Pons (tissue), 1 donor: Measurements from ENCODE around the gene ARHGDIA.
A peak's percentile ranks its signal among the peaks of the same experiment; 100 is the strongest.

Experiments
- DNase-seq: peaks from one replicate; pipeline ENCODE4 v3.0.0-alpha.2; 2016; ENCODE audit warnings: low spot score

ARHGDIA gene

DNA sequence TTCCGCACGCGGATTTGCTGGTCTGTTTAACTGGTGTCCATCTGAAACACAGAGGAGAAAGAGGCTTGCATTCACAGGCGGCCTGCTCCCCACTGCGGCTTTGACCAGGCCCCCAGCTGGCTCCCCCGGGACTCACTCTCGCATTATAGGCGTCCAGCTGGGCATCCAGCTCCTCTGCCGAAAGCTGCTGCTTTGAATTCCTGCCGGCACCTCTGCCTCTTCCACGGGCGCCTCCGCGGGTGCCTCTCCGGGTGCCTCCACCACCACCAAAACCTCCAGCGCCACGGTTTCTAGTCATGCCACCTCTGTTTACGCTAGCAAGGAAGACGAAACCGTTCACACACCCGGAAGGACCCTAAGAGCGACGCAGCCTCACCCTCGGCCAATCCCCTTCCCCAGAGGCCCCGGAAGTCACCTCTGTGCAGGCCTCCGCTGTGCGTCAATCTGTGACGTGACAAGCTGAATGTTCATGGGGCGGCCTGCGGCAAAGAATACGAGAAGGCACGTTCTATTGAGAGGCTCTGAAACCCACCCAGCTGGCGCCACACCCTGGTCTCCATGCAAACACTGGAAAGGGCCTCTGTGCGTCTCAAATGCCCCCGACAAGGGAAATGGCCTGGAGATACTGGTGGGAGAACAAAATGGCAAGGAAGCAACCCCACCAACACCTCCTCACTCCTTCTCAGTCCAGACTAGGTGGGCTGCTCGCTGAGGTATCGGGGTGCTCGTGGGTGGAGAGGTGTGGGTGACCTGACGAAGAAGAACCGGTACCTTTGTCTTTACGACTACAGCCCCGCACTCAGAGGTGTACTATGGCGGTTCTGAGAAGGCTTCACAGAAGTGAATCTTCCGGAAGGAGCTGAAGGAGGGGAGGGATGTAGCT, 17.2 kb upstream of the ARHGDIA start:
- DNase-seq, result no peak

DNA sequence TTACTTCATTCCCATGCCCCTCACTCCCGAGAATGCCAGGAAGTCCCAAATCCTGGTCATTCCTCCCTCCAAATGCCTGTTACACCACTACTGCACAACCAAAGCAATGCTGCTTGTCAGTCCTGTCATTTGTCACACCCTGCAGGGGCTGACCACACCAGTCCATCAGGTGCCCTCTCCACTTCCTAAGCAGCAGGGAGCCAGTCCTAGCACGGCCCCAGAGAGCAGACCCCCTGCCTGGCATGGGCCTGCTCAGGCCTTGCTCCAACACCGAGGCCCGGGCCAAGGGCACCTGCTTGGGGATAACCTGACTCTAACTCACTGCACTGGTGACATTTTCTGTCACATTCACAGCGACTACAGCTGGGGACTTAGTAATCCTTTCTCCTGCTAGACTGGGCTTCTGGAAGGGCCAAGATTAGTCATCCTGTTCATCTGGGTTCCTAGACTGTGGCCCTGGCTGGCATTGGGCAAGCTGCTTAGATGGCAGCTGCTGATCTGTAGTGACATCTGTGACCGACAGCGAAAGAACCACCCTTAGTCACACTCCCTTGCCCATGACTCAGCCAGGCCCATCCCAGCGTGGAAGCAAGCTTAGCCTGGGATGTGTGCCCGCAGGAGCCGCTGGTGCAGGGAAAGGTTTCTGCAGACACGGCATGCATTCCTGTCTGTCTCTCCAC, 14.9 kb upstream of the ARHGDIA start:
- no peak for DNase-seq

DNA sequence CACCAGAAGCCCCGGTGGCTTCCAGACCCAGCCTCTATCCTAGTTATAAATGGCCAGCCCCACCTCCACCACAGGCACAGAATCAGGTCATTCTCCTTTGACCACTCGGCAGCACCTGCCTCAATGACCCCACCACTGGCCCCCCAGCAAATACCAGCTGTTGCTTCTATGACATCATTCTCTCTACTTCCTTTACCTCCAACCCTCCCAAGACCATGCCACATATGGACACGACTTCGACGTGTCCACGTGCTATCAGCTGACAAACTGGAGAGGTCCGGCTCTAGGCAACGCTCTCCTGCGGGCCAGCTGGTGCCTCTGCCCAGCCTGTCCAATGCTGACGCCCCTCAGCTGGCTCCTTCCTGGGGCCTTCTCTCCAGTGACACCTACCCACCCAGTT, 14.3 kb upstream of the ARHGDIA start:
- DNase-seq, result no peak

DNA sequence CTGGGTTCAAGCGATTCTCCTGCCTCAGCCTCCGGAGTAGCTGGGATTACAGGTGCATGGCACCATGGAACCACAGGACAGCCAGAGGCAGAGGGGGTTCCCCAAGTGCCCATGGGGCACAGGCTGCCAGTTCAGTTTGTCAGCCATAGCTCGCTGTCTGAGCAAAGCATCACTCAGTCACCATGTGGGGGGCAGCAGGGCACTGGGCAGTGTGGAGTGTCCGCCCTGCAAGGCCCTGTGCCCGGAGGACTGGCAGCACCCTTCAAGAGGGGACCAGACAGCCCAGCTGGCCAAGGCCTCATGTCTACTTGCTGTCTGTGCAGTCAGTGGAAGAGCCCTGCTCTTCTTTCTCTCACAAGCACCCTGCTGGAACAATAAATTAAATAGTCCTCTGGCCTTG, 13.8 kb upstream of the ARHGDIA start:
- DNase-seq, result no peak

DNA sequence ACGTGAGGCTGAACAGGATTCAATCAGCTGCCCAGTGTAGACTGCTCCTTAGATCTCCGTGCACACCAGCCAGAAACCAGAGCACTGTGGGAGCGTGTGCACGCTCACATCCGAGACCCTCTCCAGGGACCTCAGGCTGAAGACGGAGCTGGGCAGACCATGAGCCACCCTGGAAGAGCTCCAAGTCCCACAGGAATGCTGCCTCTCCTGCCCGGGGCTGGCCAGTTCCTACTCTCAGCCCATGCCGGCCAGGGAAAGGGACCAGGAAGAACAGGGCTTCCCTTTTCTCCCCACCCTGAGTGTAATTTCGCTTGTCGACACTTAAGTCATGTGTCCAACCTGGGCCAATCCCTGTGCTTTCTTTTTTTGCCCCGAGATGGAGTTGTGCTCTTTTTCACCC, 13.4 kb upstream of the ARHGDIA start:
- no peak for DNase-seq

DNA sequence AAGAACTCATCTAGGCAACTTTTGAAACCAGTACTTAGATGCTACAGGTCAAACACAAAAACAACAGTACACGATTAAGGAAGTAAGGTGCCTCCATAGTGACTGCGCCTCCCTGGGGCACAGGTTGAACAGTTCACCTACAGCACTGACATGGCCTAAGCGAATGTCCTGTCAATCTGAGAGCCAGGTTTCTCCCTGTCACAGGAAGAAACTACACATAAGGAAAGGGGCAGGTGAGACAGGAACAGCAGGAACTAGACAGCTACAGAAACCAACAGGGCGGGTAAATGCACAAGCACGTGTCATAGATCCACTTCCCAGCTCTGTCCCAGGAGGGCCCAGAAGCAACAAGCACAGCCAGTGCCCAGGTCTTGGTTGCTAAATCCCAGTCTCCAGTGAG, 8.0 kb upstream of the ARHGDIA start:
- DNase-seq, result no peak

DNA sequence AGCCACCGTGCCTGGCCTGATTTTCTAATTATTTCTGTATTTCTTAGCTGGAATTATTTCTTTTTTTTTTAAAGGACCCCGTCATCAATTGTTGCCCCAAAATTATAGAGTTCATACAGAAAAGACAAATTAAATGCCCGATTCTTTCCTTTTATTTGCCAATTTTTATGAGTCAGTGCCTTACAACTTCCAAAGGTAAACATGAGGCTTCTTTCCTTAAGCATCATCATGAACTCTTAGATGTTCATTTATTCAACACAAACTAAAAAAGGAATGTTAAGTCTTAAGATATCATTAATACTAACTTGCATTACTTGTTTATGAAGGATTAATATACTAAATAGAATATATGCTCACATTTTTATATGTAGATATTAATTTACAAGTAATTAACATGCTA, 7.2 kb upstream of the ARHGDIA start:
- DNase-seq, result no peak

DNA sequence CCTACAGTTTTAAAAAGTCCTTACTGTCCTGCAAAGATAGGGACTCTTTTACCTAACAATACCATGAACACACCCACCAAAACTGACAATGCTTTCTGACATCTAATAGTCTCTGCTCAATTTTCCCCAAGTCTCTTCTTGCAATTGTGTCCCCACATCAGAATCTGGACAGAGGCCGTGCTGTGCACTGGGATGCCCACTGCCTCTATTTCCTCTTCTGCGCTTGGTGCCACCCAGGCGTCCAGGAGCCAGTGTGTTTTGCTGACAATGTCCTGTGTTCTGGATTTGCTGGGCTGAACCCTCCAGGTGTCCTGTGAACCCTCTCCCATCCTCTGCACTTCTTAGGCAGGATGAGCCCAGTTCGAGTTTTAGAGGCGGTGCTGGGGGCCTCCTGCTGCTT, 6.4 kb upstream of the ARHGDIA start:
- no peak for DNase-seq

DNA sequence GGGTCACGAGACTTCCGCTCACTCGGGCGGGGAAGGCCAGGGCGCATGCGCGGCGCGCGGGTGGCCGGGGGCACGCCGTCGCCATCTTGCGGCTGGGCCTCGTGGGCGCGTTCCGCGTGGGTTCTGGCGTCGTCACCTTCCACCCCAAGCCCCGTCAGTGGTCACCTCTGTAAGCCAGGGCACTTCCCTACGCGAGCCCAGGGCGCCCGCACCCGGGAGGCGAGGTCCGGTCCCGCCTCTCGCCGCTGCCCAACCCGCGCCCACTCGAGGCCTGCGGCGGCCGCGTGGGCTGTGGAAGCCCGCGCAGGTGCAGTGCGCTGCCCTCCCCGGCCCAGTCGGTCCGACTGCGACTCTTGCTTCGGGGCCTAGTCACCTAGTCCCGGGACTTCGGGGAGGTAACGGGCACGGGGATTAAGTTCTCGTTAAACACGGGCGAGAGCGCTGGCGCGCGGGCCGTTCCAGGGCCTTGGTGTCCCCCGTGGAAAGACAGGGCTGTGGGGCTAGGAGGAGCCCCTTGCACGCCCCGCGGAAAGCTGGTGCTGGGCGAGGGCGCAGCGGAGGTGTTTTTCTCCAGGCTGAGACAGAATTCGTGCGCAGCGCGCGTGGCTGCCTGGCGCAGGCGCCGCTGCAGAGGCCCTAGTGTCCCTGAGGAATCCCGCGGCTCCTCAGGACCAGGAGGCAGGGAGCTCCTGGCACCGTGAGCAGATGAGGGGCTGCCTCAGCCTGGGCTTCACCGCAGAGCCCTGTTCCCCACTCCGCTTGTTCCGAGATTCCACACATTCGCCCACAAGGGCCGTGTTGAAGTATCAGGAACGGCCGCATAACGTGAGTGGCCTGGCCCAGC, 472 bp upstream of the ARHGDIA start:
- peak; percentile 74 for DNase-seq

DNA sequence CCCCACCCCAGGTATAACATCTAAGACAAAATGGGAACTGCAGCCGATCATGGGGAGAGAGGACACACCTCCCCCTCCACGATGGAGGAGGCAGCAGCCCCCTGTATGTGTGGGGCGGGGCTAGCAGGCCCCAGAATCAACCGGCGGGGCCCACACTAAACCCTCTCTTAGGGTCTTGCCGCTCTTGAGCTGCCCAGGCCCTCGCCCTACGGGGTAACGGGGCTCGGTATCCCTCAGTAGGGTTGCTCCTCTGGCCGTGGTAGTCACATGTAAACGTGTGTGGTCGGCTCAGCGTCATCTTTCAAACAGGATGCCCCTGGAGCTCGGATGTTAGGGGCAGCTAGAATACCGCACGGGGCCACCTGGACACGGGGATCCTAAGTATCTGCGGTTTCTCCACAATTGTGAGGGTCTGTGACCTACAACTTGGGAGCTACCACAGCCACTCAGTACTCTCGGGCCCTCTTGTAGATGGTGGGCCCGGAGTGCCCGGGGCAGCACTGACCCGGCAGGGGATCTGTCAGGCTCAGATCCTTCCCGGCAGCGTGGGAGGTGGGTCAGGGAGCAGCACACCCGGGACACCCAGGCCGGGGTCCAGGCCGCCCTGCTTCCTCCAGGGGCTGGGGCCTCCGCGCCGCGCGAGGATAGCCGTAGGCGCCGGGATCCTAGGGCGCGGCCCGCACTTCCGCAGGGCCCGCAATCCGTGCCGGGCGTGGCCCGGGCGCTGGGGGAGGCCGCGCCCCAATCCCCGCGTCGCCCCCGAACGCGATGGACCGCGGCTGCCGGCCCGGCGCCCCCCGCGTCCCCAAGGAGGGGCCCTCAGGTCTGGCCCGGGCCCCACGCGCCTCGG, 781 bp downstream of the ARHGDIA start:
- DNase-seq, result no peak

DNA sequence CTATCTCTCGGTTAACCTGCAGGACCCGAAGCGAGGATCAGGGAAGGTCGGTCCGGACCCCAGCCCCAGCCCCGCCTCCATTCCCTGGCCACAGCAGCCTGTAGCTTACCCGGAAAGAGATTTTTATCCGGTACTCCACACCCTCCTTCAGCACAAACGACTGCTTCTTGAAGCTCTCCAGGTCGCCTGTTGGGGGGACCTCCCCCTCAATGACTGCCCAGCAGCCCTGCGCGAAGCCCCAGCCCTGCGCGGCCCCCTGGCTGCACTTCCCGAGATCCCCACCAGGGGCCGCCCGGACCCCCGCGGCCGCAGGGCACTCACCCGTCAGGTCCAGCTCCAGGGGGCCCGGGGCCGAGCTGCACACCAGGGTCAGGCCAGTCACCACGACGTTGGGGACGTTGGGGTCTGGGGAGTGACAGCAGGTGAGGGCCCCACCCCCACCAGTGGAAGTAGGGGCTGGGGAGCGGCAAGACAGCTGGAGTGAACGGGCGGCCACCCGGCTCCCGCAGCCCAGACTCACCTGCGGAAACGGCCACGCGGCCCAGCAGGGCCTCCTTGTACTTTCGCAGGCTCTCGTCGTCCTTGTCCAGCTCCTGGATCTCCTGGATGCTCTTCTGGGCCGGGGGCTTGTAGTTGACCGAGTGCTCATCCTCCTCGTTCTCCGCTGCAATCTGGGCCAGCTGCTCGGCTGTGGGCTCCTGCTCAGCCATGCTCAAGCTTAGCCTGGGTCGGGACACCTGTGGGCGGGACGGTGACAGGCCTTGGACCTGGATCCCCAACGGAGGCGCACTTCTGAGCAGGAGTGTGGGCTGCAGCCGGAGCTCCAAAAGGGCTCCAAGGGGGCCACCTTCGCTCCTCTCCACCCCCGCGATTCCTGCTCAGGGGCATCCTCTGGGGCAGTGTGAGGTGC, 1.7 kb downstream of the ARHGDIA start:
- no peak for DNase-seq

DNA sequence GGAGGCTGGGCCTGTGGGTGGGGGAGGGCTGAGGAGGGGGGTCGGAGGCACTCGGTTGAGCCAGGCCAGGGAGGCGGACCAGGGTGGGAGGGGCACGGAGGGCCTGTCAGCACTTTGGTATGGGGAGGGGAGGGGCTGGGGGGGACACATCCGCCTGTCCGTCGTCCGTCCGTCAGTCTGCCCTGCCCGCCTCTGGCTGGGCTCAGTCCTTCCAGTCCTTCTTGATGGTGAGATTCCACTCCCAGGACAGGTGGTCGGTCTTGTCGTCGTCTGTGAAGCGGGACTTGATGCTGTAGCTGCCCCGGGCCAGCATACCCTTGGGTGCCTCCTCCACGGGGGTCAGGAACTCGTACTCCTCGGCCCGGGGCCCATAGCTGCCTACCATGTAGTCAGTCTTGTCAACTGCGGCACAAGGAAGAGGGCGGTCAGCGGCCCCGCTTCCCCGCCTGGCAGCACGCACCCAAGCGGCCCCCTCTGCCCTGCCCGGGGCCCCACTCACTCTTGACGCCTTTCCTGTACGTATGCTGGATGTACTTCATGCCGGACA, 2.4 kb downstream of the ARHGDIA start:
- no peak for DNase-seq

DNA sequence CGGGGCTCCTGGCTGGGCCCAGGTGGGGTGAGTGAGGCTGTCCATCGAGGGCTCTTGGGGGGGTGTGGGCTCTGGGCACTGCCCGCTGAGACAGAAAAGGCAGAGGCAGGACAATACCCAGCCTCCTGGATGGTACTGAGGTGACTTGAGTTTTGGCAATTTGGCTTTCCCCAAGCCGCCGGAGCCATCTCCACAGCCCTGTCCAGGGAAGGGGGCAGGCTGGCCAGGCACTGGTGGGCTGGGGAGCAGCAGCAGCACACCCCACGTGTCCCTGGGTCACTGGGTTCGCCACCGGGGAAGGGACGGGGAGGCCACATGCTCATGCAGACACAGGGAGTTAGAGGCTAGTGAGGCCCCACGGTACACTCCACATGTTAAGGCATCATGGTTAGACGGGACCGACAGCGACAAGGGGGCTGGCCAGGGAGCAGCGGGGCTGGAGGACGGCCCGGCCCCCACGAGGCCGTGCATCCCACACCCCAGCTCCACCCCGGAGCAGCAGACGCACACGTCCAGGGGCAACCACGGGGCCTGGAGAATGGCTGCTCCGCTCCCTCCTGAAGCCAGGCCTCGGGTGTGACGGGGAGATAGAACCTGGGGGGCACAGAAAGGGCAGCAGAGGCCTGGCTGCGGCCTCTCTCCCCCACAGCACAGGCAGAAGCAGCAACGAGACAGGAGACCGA, 3.0 kb downstream of the ARHGDIA start:
- no peak for DNase-seq

DNA sequence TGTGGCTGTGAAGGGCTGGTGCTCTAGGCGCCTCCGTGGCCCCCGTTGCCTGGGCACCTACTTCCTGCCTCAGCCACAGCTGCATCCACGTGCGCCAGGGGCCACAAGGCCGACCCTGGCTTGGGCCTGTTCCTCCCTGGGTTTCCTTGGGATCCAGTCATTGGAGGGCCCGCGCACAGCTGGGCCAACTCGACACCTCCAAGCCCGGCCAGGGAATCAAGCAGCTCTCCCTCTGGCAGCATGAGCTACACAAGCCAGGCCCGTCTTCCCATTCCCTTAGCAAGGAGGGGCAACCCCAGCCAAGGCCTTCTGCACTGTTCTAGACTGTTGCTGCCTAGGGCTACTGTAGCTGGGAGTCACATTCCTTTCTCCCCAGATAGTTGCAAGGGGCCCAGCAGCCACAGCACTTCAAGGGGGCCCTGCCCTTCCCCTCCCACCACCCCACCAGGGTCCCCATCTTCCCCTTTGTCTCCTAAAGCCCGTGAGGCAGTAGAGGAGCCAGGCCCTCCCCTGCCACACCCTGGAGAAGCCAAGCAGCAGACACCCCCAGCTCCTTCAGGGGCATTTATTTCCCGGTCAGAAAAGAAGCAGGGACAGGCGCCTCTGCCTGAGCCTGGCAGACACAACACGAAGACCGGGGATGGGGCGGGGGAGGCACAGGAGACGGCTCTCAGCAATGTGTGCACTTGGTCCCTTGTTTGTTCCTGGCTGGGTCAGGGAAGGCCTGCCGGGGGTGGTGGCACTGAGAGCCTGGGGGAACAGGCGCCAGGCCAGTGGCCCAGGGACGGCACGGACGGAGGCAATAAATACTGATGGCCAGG, 3.8 kb downstream of the ARHGDIA start:
- no peak for DNase-seq

DNA sequence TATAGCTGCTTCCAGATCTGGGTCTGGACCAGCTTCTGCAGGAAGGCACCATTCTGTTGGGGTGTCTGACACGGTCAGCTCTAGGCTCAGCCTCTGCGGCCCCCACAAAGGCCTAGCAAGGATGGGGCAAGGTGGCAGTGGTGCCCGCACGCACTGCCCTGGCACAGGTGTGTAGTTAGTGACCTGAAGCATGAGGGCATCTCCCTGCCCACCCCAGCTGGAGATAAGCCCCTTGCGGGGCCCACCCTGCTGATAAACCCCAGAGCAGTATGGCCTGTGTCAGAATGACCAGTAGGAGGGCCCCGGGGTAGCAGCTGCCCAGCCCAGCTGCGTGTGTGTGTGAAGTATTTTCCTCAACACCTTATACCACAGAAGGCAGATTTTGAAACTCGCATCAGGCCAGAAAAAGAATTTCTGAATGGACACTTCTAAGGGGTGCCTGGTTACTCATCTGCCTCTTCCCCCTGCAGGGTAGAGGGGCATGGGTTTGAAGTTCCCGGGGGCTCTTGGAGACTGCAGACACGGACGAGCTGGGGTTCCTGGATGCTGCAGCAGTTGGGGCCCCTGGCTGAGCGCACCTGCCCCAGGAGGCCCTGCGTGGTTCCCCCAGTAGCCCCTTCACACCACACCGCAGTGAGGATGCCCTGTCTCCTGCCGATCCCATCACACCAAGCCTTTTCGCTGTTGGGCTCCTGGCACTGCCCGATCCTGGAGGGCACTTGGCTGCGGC, 4.5 kb downstream of the ARHGDIA start:
- no peak for DNase-seq

DNA sequence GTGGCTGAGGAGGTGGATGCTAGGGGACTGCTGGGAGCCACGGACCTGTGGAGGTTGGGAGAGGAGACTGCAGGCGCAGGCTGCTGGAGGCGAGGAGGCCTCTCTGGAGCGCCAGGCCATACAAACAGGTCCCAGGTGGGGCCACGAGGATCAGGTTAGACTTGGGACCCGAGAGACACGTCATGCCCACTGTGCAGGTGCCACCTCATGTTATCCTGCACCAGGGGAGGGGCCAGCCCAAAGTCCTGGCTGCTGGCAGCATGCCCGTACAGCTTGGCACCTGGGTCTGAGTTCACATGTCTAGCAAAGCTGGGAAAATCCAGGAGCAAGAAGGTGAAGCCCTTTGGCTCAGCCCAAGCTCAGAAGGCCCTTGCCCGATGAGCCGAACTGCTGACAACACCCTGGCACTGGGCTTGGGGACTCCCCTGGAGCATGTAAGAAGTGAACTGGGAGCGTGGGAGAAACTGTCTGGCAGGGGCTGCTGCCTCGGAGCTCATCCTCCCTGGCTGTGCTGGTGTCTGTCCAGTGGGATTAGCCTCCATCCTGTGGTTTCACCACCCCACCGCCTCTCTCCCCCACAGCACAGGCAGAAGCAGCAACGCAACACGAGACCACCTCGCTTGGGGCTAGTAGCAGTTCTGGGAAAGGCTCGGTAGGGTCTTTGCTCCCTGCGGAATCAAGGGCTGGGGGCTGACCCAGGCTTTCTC, 5.3 kb downstream of the ARHGDIA start:
- no peak for DNase-seq

DNA sequence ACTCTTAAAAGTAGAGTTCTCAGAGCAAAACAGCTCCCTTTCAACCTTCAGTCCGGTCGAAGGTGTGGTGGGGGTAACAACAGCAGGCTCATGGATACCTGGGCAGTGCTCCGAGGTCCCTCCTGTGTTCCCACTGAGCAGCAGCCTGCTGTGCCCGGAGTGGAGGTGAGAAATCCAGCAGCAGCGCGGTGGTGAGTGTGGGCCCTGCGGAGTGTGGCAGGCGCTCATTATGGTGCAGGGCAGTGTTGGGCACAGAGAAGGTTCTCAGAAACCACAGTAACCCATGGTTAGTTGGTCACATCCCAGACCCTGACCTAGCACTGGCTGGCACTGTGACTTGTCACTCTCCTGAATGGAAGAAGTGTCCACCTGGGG, 5.8 kb downstream of the ARHGDIA start:
- DNase-seq, result no peak
